HCT116 (cell line): ENCODE data around the gene CIAO2A. TPM values are rescaled to one million over a fixed set of nuclear protein-coding genes. Genes with fewer than 3 reads are reported as not detected.

ENCODE experiments used
- ATAC-seq: fragments of 200-7000 bp; cut with Tn5 transposase; 2 replicates; pipeline ENCODE4 v1.9.1; 2020; ENCODE audit warnings: mild to moderate bottlenecking, moderate library complexity
- BruUV-seq: library from RNA; stranded (reverse); fragments of 400-500 nt; replicated peaks from 2 replicates; lab custom pipeline; 2021; lab: Mats Ljungman, UMichigan
- CTCF ChIA-PET: fragments of 300-600 bp; sonication (Branson Sonifier 250); formaldehyde crosslinking; loops from one replicate; lab custom pipeline; 2021; ENCODE audit warnings: antibody characterized with exemption; lab: Charles Lee
- POLR2A ChIA-PET: fragments of 300-600, 350-600 bp; sonication (Branson Sonifier 250); formaldehyde crosslinking; loops from one replicate; lab custom pipeline; 2021; ENCODE audit warnings: antibody characterized with exemption; lab: Charles Lee
- RAD21 ChIA-PET, 2 experiments: fragments of 300-600 bp; sonication (Branson Sonifier 250); formaldehyde crosslinking; loops; one replicate each; lab custom pipeline; 2023; ENCODE audit warnings: low total read pairs in 2 of 2; ENCODE audit not compliant: uncharacterized antibody in 2 of 2, unreplicated experiment in 2 of 2, low non-redundant PET in 1 of 2; lab: Charles Lee
- DNase-seq: peaks from one replicate; pipeline ENCODE4 v3.0.0-alpha.2; 2010; ENCODE audit warnings: low read depth, low spot score
- H2AFZ ChIP-seq: fragments of 200-600 bp; shearing (Covaris generic), sonication (generic); 2 replicates; pipeline ENCODE4 v1.6.1; 2017; ENCODE audit warnings: low read depth, mixed run types, mixed read lengths, antibody characterized with exemption, low read length; ENCODE audit not compliant: poor library complexity, severe bottlenecking
- H3K27ac ChIP-seq: 2 replicates; pipeline ENCODE4 v1.5.1; 2012; ENCODE audit warnings: low read depth, low read length
- H3K27me3 ChIP-seq: fragments of 200-600 bp; sonication (generic); 2 replicates; pipeline ENCODE4 v1.6.1; 2016; ENCODE audit warnings: mixed run types, low read length, mixed read lengths; ENCODE audit not compliant: insufficient read depth
- H3K36me3 ChIP-seq, 2 experiments: fragments of 200-500 bp in 1 of 2; fragments of 200-600 bp in 1 of 2; sonication (Bioruptor generic) in 1 of 2; sonication (generic) in 1 of 2; 2 replicates each; pipeline versions ENCODE4 v1.5.1 to v1.6.1; 2014 to 2016; ENCODE audit warnings: low read length in 2 of 2, inconsistent platforms in 1 of 2, mixed read lengths in 1 of 2, mixed run types in 1 of 2; ENCODE audit not compliant: insufficient read depth in 2 of 2, control insufficient read depth in 1 of 2
- H3K4me1 ChIP-seq, 2 experiments: fragments of 200-600 bp in 1 of 2; sonication (generic) in 1 of 2; 2 replicates each; pipeline versions ENCODE4 v1.5.1 to v1.6.1; 2012 to 2017; ENCODE audit warnings: low read length in 2 of 2, inconsistent platforms in 1 of 2, mild to moderate bottlenecking in 1 of 2, mixed read lengths in 1 of 2, mixed run types in 1 of 2, moderate library complexity in 1 of 2; ENCODE audit not compliant: insufficient read depth in 2 of 2, control insufficient read depth in 1 of 2
- H3K4me2 ChIP-seq: fragments of 200-600 bp; sonication (generic); 2 replicates; pipeline ENCODE4 v1.6.1; 2017; ENCODE audit warnings: mixed run types, low read length, mixed read lengths
- H3K4me3 ChIP-seq, 2 experiments: fragments of 200-600 bp in 1 of 2; sonication (generic) in 1 of 2; replicated peaks in 1 of 2; 2 replicates each; pipeline ENCODE4 v1.5.1; 2011 to 2016; ENCODE audit warnings: low read length in 2 of 2, control low read depth in 1 of 2, low read depth in 1 of 2, mild to moderate bottlenecking in 1 of 2, mixed read lengths in 1 of 2, mixed run types in 1 of 2
- H3K79me2 ChIP-seq: fragments of 200-600 bp; sonication (generic); 2 replicates; pipeline ENCODE4 v1.6.1; 2017; ENCODE audit warnings: mild to moderate bottlenecking, mixed run types, low read length, moderate library complexity, mixed read lengths; ENCODE audit not compliant: insufficient read depth
- H3K9ac ChIP-seq: fragments of 200-600 bp; sonication (generic); 2 replicates; pipeline ENCODE4 v1.6.1; 2016; ENCODE audit warnings: low read length, mixed read lengths
- H3K9me2 ChIP-seq: fragments of 200-600 bp; sonication (generic), shearing (Covaris generic); 2 replicates; pipeline ENCODE4 v1.6.1; 2017; ENCODE audit warnings: mixed run types, mild to moderate bottlenecking, moderate library complexity; ENCODE audit not compliant: insufficient read depth
- H3K9me3 ChIP-seq, 2 experiments: fragments of 200-500 bp in 1 of 2; fragments of 200-600 bp in 1 of 2; sonication (Bioruptor generic) in 1 of 2; sonication (generic) in 1 of 2; 2 replicates each; pipeline ENCODE4 v1.6.1; 2014 to 2017; ENCODE audit warnings: low read length in 2 of 2, mixed read lengths in 2 of 2, inconsistent platforms in 1 of 2, low read depth in 1 of 2, mild to moderate bottlenecking in 1 of 2, mixed run types in 1 of 2, moderate library complexity in 1 of 2; ENCODE audit not compliant: control insufficient read depth in 1 of 2, insufficient read depth in 1 of 2
- H4K20me1 ChIP-seq: fragments of 200-600 bp; sonication (generic), shearing (Covaris generic); 2 replicates; pipeline ENCODE4 v1.6.1; 2017; ENCODE audit warnings: mixed run types, mild to moderate bottlenecking, moderate library complexity; ENCODE audit not compliant: insufficient read depth
- ATF3 ChIP-seq: IDR thresholded peaks from 2 replicates; pipeline ENCODE4 v1.6.1; 2012
- CBX3 ChIP-seq: IDR thresholded peaks from 2 replicates; pipeline ENCODE4 v1.6.1; 2012; ENCODE audit warnings: low read depth
- CEBPB ChIP-seq: IDR thresholded peaks from 2 replicates; pipeline ENCODE4 v1.6.1; 2012; ENCODE audit warnings: low read depth
- CTCF ChIP-seq, 3 experiments: fragments of 200-600 bp in 1 of 3; sonication (generic) in 1 of 3; IDR thresholded peaks in 2 of 3; conservative IDR thresholded peaks in 1 of 3; 2 replicates each; pipeline ENCODE4 v1.5.1; 2012 to 2017; ENCODE audit warnings: low read depth in 2 of 3, low read length in 2 of 3, antibody characterized with exemption in 1 of 3, borderline replicate concordance in 1 of 3, control low read depth in 1 of 3, mild to moderate bottlenecking in 1 of 3, mixed read lengths in 1 of 3, mixed run types in 1 of 3, moderate library complexity in 1 of 3; ENCODE audit not compliant: insufficient read depth in 1 of 3
- EGR1 ChIP-seq: IDR thresholded peaks from 2 replicates; pipeline ENCODE4 v1.6.1; 2012; ENCODE audit warnings: low read depth
- ELF1 ChIP-seq: IDR thresholded peaks from 2 replicates; pipeline ENCODE4 v1.6.1; 2012; ENCODE audit warnings: low read depth, borderline replicate concordance
- EZH2 ChIP-seq: fragments of 200-600 bp; sonication (generic); IDR thresholded peaks from 2 replicates; pipeline ENCODE4 v1.6.1; 2017; ENCODE audit warnings: antibody characterized with exemption, mixed run types
- EZH2phosphoT487 ChIP-seq: fragments of 200-600 bp; IDR thresholded peaks from 2 replicates; pipeline ENCODE4 v1.6.1; 2018; ENCODE audit warnings: antibody characterized with exemption, borderline replicate concordance
- JUND ChIP-seq: IDR thresholded peaks from 2 replicates; pipeline ENCODE4 v1.6.1; 2012
- MAX ChIP-seq: IDR thresholded peaks from 2 replicates; pipeline ENCODE4 v1.6.1; 2012
- POLR2A ChIP-seq: IDR thresholded peaks from 2 replicates; pipeline ENCODE4 v1.7.0; 2011; ENCODE audit warnings: borderline replicate concordance; ENCODE audit not compliant: insufficient read depth, insufficient read length; ENCODE audit errors: extremely low read depth
- POLR2AphosphoS5 ChIP-seq: IDR thresholded peaks from 2 replicates; pipeline ENCODE4 v1.6.1; 2011; ENCODE audit warnings: mild to moderate bottlenecking, low read depth, low read length, moderate library complexity
- RAD21 ChIP-seq: IDR thresholded peaks from 2 replicates; pipeline ENCODE4 v1.6.1; 2012; ENCODE audit warnings: low read depth, mild to moderate bottlenecking
- SP1 ChIP-seq: IDR thresholded peaks from 2 replicates; pipeline ENCODE4 v1.6.1; 2012; ENCODE audit warnings: low read depth
- SRF ChIP-seq: IDR thresholded peaks from 2 replicates; pipeline ENCODE4 v1.6.1; 2012; ENCODE audit warnings: low read depth
- YY1 ChIP-seq: IDR thresholded peaks from 2 replicates; pipeline ENCODE4 v1.6.1; 2011; ENCODE audit warnings: low read length, low read depth, moderate library complexity, mild to moderate bottlenecking; ENCODE audit not compliant: insufficient replicate concordance; ENCODE audit errors: extremely low read depth
- ZFX ChIP-seq: fragments of 450-650 bp; IDR thresholded peaks from 2 replicates; pipeline ENCODE4 v1.6.1; 2017
- ZNF274 ChIP-seq: fragments of 200-500 bp; sonication (Bioruptor generic); IDR thresholded peaks from 2 replicates; pipeline ENCODE4 v1.6.1; 2014; ENCODE audit warnings: mild to moderate bottlenecking, low read depth, low read length, inconsistent platforms
- intact Hi-C: fragments of 100-400 bp; cut with micrococcal nuclease; formaldehyde crosslinking; loops from 2 replicates; pipeline ENCODE4 v1.10.0; 2022
- total RNA-seq: library from RNA; stranded (reverse); gene quantifications from one replicate; pipeline ENCODE4 v1.2.1, GENCODE V29; 2021; ENCODE audit not compliant: unreplicated experiment
- TF ChIP-seq, protein P1 (sequence below): IDR thresholded peaks from 2 replicates; pipeline ENCODE4 v1.6.1; 2011; ENCODE audit warnings: mild to moderate bottlenecking, low read length, moderate library complexity; ENCODE audit not compliant: insufficient replicate concordance; ENCODE audit errors: extremely low read depth

The CIAO2A gene
- total RNA-seq, 1 experiment from 2014 or later, result 69.3 TPM

DNA sequence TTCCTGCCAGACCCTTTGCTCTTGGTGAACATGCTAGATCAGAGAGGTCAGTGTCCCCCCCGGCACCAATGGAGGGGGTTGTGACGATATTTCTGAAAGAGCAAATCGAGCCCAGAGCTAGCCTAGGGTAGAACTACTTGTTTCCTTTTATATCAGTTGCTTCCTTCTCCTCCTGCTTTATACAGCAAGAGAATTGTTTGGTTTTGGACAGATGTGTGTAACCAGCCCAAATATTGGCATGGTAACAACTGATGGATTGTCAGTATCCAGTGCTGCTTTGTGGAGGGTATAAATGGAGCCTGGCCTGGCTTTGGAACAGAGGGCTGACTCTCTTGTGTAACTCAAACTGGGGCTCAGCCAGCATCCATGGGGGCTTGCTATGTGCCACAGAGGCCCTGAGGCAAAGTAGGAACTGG, 29.3 kb upstream of the CIAO2A start:
- H3K4me3 ChIP-seq, result no peak overlapping the region
- H3K9me2 ChIP-seq, result no peaks in the 10 kb centered on the region
- no peaks in the 10 kb centered on the region for H3K9me3 ChIP-seq
- TF ChIP-seq ZNF274, result no peak
- no peak for TF ChIP-seq EZH2
- no peak for TF ChIP-seq MAX
- no peak for TF ChIP-seq SRF
- TF ChIP-seq ELF1, result no peak
- TF ChIP-seq CTCF (IDR thresholded peaks at IDR 0.05 in 2 of 3, conservative IDR thresholded peaks at IDR 0.05 in 1 of 3; ENCODE audit: borderline replicate concordance in 1 of 3, insufficient read depth in 1 of 3, low read depth in 2 of 3, low read length in 2 of 3), result no peak
- TF ChIP-seq SP1, result no peak
- TF ChIP-seq CBX3, result no peak
- TF ChIP-seq EGR1, result no peak
- TF ChIP-seq CEBPB, result no peak
- TF ChIP-seq, protein P1, sequence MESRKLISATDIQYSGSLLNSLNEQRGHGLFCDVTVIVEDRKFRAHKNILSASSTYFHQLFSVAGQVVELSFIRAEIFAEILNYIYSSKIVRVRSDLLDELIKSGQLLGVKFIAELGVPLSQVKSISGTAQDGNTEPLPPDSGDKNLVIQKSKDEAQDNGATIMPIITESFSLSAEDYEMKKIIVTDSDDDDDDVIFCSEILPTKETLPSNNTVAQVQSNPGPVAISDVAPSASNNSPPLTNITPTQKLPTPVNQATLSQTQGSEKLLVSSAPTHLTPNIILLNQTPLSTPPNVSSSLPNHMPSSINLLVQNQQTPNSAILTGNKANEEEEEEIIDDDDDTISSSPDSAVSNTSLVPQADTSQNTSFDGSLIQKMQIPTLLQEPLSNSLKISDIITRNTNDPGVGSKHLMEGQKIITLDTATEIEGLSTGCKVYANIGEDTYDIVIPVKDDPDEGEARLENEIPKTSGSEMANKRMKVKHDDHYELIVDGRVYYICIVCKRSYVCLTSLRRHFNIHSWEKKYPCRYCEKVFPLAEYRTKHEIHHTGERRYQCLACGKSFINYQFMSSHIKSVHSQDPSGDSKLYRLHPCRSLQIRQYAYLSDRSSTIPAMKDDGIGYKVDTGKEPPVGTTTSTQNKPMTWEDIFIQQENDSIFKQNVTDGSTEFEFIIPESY, result no peak
- no peak for TF ChIP-seq YY1
- no peak for TF ChIP-seq POLR2A
- TF ChIP-seq EZH2phosphoT487, result no peak
- no peak for TF ChIP-seq ZFX
- no peak for TF ChIP-seq JUND
- no peak for TF ChIP-seq RAD21
- TF ChIP-seq POLR2AphosphoS5, result no peak
- no peak for TF ChIP-seq ATF3
- ChIA-PET CTCF (no interaction called here), POLR2A (no interaction called here), RAD21 (no interaction called here)
- no peaks in the 10 kb centered on the region for H4K20me1 ChIP-seq
- H3K36me3 ChIP-seq, result peaks cover 22 to 48% of the 10 kb centered on the region in 2 experiments; a peak in 3 of 4 replicates
- H3K27ac ChIP-seq, result no peak overlapping the region
- ATAC-seq (no peak), DNase-seq (no peak)
- H3K9ac ChIP-seq, result no peak overlapping the region
- H3K79me2 ChIP-seq, result no peaks in the 10 kb centered on the region
- BruUV-seq, result no TSS peak
- H3K4me2 ChIP-seq, result no peak overlapping the region
- H3K27me3 ChIP-seq, result no peaks in the 10 kb centered on the region
- no peaks in the 10 kb centered on the region for H3K4me1 ChIP-seq
- H2AFZ ChIP-seq, result no peak overlapping the region
- intact Hi-C loops, result no loop called here
